NB4 (cell line): ENCODE data around the gene SSBP4.

Experiments
- POLR2A ChIP-seq: IDR thresholded peaks from 2 replicates; pipeline ENCODE4 v1.6.1; 2011; ENCODE audit warnings: mild to moderate bottlenecking; ENCODE audit not compliant: insufficient read length; ENCODE audit errors: extremely low read depth
- TF ChIP-seq, protein P1 (sequence below): IDR thresholded peaks from one replicate; pipeline ENCODE4 v1.5.1; 2012; ENCODE audit warnings: low read depth, low read length
- TF ChIP-seq, protein P2 (sequence below): IDR thresholded peaks from 2 replicates; pipeline ENCODE4 v1.6.1; 2011; ENCODE audit warnings: low read depth, low read length

GRCh38 chr19:18431351-18432197, 12.4 kb downstream of the SSBP4 start:
- TF ChIP-seq, protein P1, sequence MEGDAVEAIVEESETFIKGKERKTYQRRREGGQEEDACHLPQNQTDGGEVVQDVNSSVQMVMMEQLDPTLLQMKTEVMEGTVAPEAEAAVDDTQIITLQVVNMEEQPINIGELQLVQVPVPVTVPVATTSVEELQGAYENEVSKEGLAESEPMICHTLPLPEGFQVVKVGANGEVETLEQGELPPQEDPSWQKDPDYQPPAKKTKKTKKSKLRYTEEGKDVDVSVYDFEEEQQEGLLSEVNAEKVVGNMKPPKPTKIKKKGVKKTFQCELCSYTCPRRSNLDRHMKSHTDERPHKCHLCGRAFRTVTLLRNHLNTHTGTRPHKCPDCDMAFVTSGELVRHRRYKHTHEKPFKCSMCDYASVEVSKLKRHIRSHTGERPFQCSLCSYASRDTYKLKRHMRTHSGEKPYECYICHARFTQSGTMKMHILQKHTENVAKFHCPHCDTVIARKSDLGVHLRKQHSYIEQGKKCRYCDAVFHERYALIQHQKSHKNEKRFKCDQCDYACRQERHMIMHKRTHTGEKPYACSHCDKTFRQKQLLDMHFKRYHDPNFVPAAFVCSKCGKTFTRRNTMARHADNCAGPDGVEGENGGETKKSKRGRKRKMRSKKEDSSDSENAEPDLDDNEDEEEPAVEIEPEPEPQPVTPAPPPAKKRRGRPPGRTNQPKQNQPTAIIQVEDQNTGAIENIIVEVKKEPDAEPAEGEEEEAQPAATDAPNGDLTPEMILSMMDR = no peak
- TF ChIP-seq, protein P2, sequence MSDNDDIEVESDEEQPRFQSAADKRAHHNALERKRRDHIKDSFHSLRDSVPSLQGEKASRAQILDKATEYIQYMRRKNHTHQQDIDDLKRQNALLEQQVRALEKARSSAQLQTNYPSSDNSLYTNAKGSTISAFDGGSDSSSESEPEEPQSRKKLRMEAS = no peak
- no peak for TF ChIP-seq POLR2A
